A673 (cell line): ENCODE data around the gene PUM1. TPM values are rescaled to one million over a fixed set of nuclear protein-coding genes. Genes with fewer than 3 reads are reported as not detected.

ENCODE experiments used
- BruUV-seq: library from RNA; stranded (reverse); fragments of 400-500 nt; replicated peaks from 2 replicates; lab custom pipeline; 2021; lab: Mats Ljungman, UMichigan
- CTCF ChIA-PET: fragments of 300-600 bp; sonication (Branson Sonifier 250); formaldehyde crosslinking; loops from one replicate; lab custom pipeline; 2022; ENCODE audit warnings: antibody characterized with exemption; lab: Charles Lee
- POLR2A ChIA-PET: fragments of 300-600 bp; sonication (Branson Sonifier 250); formaldehyde crosslinking; loops from one replicate; lab custom pipeline; 2022; ENCODE audit warnings: antibody characterized with exemption; ENCODE audit not compliant: low non-redundant PET; lab: Charles Lee
- DNase-seq: peaks from one replicate; pipeline ENCODE4 v3.0.0-alpha.2; 2015; ENCODE audit warnings: low spot score
- H3K27ac ChIP-seq: fragments of 200-600 bp; sonication (generic); 2 replicates; pipeline ENCODE4 v1.5.1; 2016; ENCODE audit warnings: mixed run types, low read depth, mild to moderate bottlenecking, mixed read lengths, antibody characterized with exemption, low read length; ENCODE audit not compliant: poor library complexity, severe bottlenecking
- H3K27me3 ChIP-seq: fragments of 200-600 bp; sonication (generic); replicated peaks from 2 replicates; pipeline ENCODE4 v1.6.1; 2017; ENCODE audit warnings: mixed run types, low read depth, mild to moderate bottlenecking, mixed read lengths, antibody characterized with exemption, low read length; ENCODE audit not compliant: insufficient read depth, poor library complexity
- H3K36me3 ChIP-seq: fragments of 200-600 bp; sonication (generic); 2 replicates; pipeline ENCODE4 v1.6.1; 2016; ENCODE audit warnings: mixed run types, mild to moderate bottlenecking, mixed read lengths, antibody characterized with exemption, low read length; ENCODE audit not compliant: insufficient read depth, poor library complexity, severe bottlenecking
- H3K4me1 ChIP-seq: fragments of 200-600 bp; sonication (generic); 2 replicates; pipeline ENCODE4 v1.6.1; 2017; ENCODE audit warnings: mixed run types, mild to moderate bottlenecking, mixed read lengths, antibody characterized with exemption, low read length; ENCODE audit not compliant: insufficient read depth, poor library complexity, severe bottlenecking
- H3K4me3 ChIP-seq: fragments of 200-600 bp; sonication (generic); 2 replicates; pipeline ENCODE4 v1.5.1; 2016; ENCODE audit warnings: low read depth, mixed run types, mild to moderate bottlenecking, mixed read lengths, low read length; ENCODE audit not compliant: poor library complexity, severe bottlenecking
- H3K9me3 ChIP-seq: fragments of 200-600 bp; sonication (generic); 2 replicates; pipeline ENCODE4 v1.6.1; 2016; ENCODE audit warnings: mixed run types, low read depth, mild to moderate bottlenecking, mixed read lengths, antibody characterized with exemption, low read length; ENCODE audit not compliant: poor library complexity, severe bottlenecking
- EZH2 ChIP-seq: fragments of 200-600 bp; sonication (generic); IDR thresholded peaks from 2 replicates; pipeline ENCODE4 v1.6.1; 2017; ENCODE audit warnings: borderline replicate concordance, low read depth, mild to moderate bottlenecking, mixed read lengths, antibody characterized with exemption, low read length; ENCODE audit not compliant: poor library complexity, severe bottlenecking
- intact Hi-C: fragments of 100-400 bp; cut with micrococcal nuclease; formaldehyde crosslinking; loops from one replicate; pipeline ENCODE4 v1.10.0; 2022; ENCODE audit not compliant: unreplicated experiment
- total RNA-seq: library from RNA; stranded (reverse); gene quantifications from 2 replicates; pipeline ENCODE4 v1.2.3, GENCODE V29; 2021
- TF ChIP-seq, protein P1 (sequence below): fragments of 300-800, 200-600 bp; sonication (generic); conservative IDR thresholded peaks from 2 replicates; pipeline ENCODE4 v1.5.1; 2017; ENCODE audit warnings: low read depth, mild to moderate bottlenecking, antibody characterized with exemption, low read length, moderate library complexity, mixed read lengths

PUM1 gene
- total RNA-seq, 1 experiment from 2014 or later: 138 TPM

DNA sequence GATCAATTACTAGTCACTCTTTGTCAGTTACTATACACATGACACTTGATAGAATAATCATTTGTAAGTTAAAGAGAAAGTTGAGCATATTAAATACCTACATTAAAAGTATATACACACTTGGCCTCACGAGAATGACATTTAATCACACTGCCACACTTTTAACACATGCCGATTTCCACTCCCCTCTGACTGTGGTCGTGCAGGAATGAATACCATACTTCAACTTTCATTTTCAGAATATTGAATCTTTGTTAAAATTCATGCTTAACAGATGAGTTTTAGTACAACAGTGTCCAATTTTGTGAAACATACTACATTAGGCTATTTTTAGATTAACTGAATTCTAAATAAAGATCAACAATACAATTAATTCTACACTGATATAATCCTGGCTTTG is 78.8 kb downstream of the PUM1 start:
- POLR2A ChIA-PET: no interaction called here
- intact Hi-C loops: no loop called here
- Histone ChIP-seq H3K27ac (no peak overlapping the region), H3K9me3 (no peaks in the 10 kb centered on the region), H3K36me3 (peaks cover 14% of the 10 kb centered on the region), H3K4me3 (no peak overlapping the region), H3K4me1 (peaks cover 32% of the 10 kb centered on the region), H3K27me3 (no peaks in the 10 kb centered on the region)
- CTCF ChIA-PET: no interaction called here
- DNase-seq: no peak
- TF ChIP-seq, protein P1, sequence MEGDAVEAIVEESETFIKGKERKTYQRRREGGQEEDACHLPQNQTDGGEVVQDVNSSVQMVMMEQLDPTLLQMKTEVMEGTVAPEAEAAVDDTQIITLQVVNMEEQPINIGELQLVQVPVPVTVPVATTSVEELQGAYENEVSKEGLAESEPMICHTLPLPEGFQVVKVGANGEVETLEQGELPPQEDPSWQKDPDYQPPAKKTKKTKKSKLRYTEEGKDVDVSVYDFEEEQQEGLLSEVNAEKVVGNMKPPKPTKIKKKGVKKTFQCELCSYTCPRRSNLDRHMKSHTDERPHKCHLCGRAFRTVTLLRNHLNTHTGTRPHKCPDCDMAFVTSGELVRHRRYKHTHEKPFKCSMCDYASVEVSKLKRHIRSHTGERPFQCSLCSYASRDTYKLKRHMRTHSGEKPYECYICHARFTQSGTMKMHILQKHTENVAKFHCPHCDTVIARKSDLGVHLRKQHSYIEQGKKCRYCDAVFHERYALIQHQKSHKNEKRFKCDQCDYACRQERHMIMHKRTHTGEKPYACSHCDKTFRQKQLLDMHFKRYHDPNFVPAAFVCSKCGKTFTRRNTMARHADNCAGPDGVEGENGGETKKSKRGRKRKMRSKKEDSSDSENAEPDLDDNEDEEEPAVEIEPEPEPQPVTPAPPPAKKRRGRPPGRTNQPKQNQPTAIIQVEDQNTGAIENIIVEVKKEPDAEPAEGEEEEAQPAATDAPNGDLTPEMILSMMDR: no peak
- no peak for TF ChIP-seq EZH2
- no TSS peak for BruUV-seq

DNA sequence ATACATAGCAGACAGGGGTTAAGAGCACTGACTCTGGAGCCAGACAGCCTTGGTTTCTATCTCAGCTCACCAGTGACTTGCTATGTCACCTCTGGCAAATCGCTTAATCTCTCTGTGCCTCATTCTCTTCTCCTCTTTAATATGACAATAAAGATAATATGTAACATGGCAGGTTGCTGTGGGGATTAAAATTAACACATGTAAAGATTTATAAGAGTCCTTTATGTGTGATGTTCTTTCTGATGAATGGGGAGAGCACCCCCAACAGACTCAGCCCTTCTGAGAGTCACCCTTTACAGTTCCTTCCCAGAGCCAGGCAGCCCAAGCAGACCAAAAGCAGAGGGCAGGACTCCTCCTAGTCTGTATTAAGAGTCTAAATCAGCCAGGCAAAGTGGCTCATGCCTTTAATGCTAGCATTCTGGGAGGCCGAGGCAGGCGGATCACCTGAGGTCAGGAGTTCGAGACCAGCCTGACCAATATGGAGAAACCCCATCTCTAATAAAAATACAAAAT is 80.5 kb downstream of the PUM1 start:
- no peaks in the 10 kb centered on the region for H3K9me3 ChIP-seq
- intact Hi-C loops: no loop called here
- no peak for DNase-seq
- no TSS peak for BruUV-seq
- ChIA-PET CTCF (no interaction called here), POLR2A (no interaction called here)
- no peak overlapping the region for H3K27ac ChIP-seq
- TF ChIP-seq EZH2: no peak
- TF ChIP-seq, protein P1: no peak
- H3K4me3 ChIP-seq: no peak overlapping the region
- H3K36me3 ChIP-seq: peaks cover 10% of the 10 kb centered on the region
- no peaks in the 10 kb centered on the region for H3K27me3 ChIP-seq
- H3K4me1 ChIP-seq: peaks cover 23% of the 10 kb centered on the region

- intact Hi-C loops: no loop called here
- peaks cover 15% of the 10 kb centered on the region for H3K36me3 ChIP-seq
- no peak overlapping the region for H3K4me3 ChIP-seq
- DNase-seq: no peak
- no TSS peak for BruUV-seq
- TF ChIP-seq, protein P1: 0 out of 2 replicates have a peak, but pooled peaks have one; percentile 18
- TF ChIP-seq EZH2: no peak
- H3K27ac ChIP-seq: no peak overlapping the region
- H3K9me3 ChIP-seq: no peaks in the 10 kb centered on the region
- H3K27me3 ChIP-seq: no peaks in the 10 kb centered on the region
- ChIA-PET CTCF (no interaction called here), POLR2A (interaction anchor here (0.7 kb wide), 1 partner anchor 77 kb away, joined by 3 read pairs; no protein-coding TSS in a partner anchor)
- peaks cover 23% of the 10 kb centered on the region for H3K4me1 ChIP-seq
Measured at GRCh38 chr1:30984165-30984889, 81.2 kb downstream of the PUM1 start.
